ENCODE measurements around the gene CNTNAP2. TPM values are rescaled to one million over a fixed set of nuclear protein-coding genes. Genes with fewer than 3 reads are reported as not detected.

Gene CNTNAP2
- total and polyA plus RNA-seq, 4 donors: 0.14 to 2.3 (median 1.1) TPM

DNA sequence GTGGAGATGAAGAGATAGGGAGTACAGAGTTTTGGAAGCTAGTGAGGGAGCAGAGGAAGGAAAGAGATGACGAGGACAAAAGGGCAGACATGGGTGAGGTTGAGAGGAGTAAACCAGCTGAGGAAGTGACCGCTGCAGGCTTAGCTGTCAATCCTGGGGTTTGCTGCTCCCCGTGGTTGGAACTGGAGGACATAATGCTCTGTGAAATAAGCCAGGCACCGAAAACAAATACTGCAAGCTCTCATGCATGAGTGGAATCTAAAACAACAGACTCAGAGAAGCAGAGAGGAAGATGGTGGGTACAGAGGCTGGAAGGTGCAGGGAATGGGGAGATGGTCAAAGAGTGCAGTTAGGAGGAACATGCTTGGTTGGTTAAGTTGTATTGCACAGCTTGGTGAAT is 1991.8 kb downstream of the CNTNAP2 start:
- no peaks in the 10 kb centered on the region for H3K36me3 ChIP-seq (ENCODE audit: control insufficient read depth in 4 of 4, insufficient read depth in 3 of 4, low read depth in 1 of 4, low read length in 3 of 4)
- H3K27ac ChIP-seq (ENCODE audit: low read depth in 1 of 2, low read length in 2 of 2): no peak overlapping the region
- no peak for TF ChIP-seq REST (IDR thresholded peaks at IDR 0.05)
- no peak for TF ChIP-seq FOXA1 (IDR thresholded peaks at IDR 0.05)
- no peak for TF ChIP-seq SP1 (IDR thresholded peaks at IDR 0.05)
- no peak overlapping the region for H3K4me3 ChIP-seq (ENCODE audit: low read depth in 1 of 3, low read length in 3 of 3)
- peaks cover 0 to 4% (median 0%) of the 10 kb centered on the region in 4 donors for H3K27me3 ChIP-seq (ENCODE audit: control insufficient read depth in 4 of 4, insufficient read depth in 4 of 4, low read length in 3 of 4)
- no peak for DNase-seq (ENCODE audit: low spot score)
- 70% methylated on average over 4 of the region's 4 CpGs for WGBS
- no peak overlapping the region for H3K9ac ChIP-seq (ENCODE audit: low read depth in 1 of 2, low read length in 2 of 2)
- no peaks in the 10 kb centered on the region for H3K4me1 ChIP-seq (ENCODE audit: control insufficient read depth in 4 of 4, insufficient read depth in 4 of 4, low read length in 3 of 4)
- no peaks in the 10 kb centered on the region for H3K9me3 ChIP-seq (ENCODE audit: control insufficient read depth in 4 of 4, low read length in 3 of 4)

- 76% methylated on average over 13 of the region's 13 CpGs for WGBS
- Histone ChIP-seq H3K4me1 (ENCODE audit: control insufficient read depth in 4 of 4, insufficient read depth in 4 of 4, low read length in 3 of 4) (no peaks in the 10 kb centered on the region), H3K9ac (ENCODE audit: low read depth in 1 of 2, low read length in 2 of 2) (no peak overlapping the region), H3K9me3 (ENCODE audit: control insufficient read depth in 4 of 4, low read length in 3 of 4) (no peaks in the 10 kb centered on the region), H3K27me3 (ENCODE audit: control insufficient read depth in 4 of 4, insufficient read depth in 4 of 4, low read length in 3 of 4) (peaks cover 0 to 4% (median 0%) of the 10 kb centered on the region in 4 donors), H3K36me3 (ENCODE audit: control insufficient read depth in 4 of 4, insufficient read depth in 3 of 4, low read depth in 1 of 4, low read length in 3 of 4) (no peaks in the 10 kb centered on the region), H3K27ac (ENCODE audit: low read depth in 1 of 2, low read length in 2 of 2) (no peak overlapping the region), H3K4me3 (ENCODE audit: low read depth in 1 of 3, low read length in 3 of 3) (no peak overlapping the region)
- no peak for DNase-seq (ENCODE audit: low spot score)
- TF ChIP-seq, protein P1, sequence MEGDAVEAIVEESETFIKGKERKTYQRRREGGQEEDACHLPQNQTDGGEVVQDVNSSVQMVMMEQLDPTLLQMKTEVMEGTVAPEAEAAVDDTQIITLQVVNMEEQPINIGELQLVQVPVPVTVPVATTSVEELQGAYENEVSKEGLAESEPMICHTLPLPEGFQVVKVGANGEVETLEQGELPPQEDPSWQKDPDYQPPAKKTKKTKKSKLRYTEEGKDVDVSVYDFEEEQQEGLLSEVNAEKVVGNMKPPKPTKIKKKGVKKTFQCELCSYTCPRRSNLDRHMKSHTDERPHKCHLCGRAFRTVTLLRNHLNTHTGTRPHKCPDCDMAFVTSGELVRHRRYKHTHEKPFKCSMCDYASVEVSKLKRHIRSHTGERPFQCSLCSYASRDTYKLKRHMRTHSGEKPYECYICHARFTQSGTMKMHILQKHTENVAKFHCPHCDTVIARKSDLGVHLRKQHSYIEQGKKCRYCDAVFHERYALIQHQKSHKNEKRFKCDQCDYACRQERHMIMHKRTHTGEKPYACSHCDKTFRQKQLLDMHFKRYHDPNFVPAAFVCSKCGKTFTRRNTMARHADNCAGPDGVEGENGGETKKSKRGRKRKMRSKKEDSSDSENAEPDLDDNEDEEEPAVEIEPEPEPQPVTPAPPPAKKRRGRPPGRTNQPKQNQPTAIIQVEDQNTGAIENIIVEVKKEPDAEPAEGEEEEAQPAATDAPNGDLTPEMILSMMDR (IDR thresholded peaks at IDR 0.05; ENCODE audit: low read depth, low read length, missing input control): peak; percentile 17
- TF ChIP-seq YY1 (IDR thresholded peaks at IDR 0.05): no peak
- no peak for TF ChIP-seq FOXA2 (IDR thresholded peaks at IDR 0.05)
- TF ChIP-seq RAD21 (IDR thresholded peaks at IDR 0.05): peak; percentile 25 to 50
Measured at GRCh38 chr7:148110097-148110868, 1993.7 kb downstream of the CNTNAP2 start.

- no peaks in the 10 kb centered on the region for H3K36me3 ChIP-seq (ENCODE audit: control insufficient read depth in 4 of 4, insufficient read depth in 3 of 4, low read depth in 1 of 4, low read length in 3 of 4)
- no peak overlapping the region for H3K9ac ChIP-seq (ENCODE audit: low read depth in 1 of 2, low read length in 2 of 2)
- no peaks in the 10 kb centered on the region for H3K9me3 ChIP-seq (ENCODE audit: control insufficient read depth in 4 of 4, low read length in 3 of 4)
- no peak for DNase-seq (ENCODE audit: low spot score)
- peaks cover 0 to 5% (median 0%) of the 10 kb centered on the region in 4 donors for H3K27me3 ChIP-seq (ENCODE audit: control insufficient read depth in 4 of 4, insufficient read depth in 4 of 4, low read length in 3 of 4)
- TF ChIP-seq EGR1 (IDR thresholded peaks at IDR 0.05; ENCODE audit: low read depth in 2 of 2): no peak
- TF ChIP-seq NR2F2 (IDR thresholded peaks at IDR 0.05): no peak
- no peak for TF ChIP-seq GABPA (IDR thresholded peaks at IDR 0.05 in 1 of 2, conservative IDR thresholded peaks at IDR 0.05 in 1 of 2)
- no peaks in the 10 kb centered on the region for H3K4me1 ChIP-seq (ENCODE audit: control insufficient read depth in 4 of 4, insufficient read depth in 4 of 4, low read length in 3 of 4)
- WGBS: 81% methylated on average over 3 of the region's 3 CpGs
- H3K27ac ChIP-seq (ENCODE audit: low read depth in 1 of 2, low read length in 2 of 2): no peak overlapping the region
- H3K4me3 ChIP-seq (ENCODE audit: low read depth in 1 of 3, low read length in 3 of 3): no peak overlapping the region
Measured at GRCh38 chr7:148114804-148115203, 1998.2 kb downstream of the CNTNAP2 start.
